Uterus (tissue), 2 donors: ENCODE results near the gene SFTPB.

Experiments used
- CTCF ChIP-seq, 4 experiments: fragments of 200-600 bp in 2 of 4; fragments of 450-650 bp in 2 of 4; sonication (generic) in 2 of 4; IDR thresholded peaks; one replicate each; pipeline ENCODE4 v1.5.1; 2016 to 2019; ENCODE audit warnings: antibody characterized with exemption in 4 of 4, mild to moderate bottlenecking in 2 of 4, moderate library complexity in 1 of 4
- POLR2A ChIP-seq, 2 donors: fragments of 450-650 bp; IDR thresholded peaks; one replicate each; pipeline ENCODE4 v1.6.1; 2016; ENCODE audit warnings: antibody characterized with exemption in 2 of 2, mild to moderate bottlenecking in 1 of 2, moderate library complexity in 1 of 2

GRCh38 chr2:85709401-85709811 lies 41.4 kb upstream of the SFTPB start:
- TF ChIP-seq CTCF (IDR thresholded peaks at IDR 0.05), result no peak
- no peak for TF ChIP-seq POLR2A (IDR thresholded peaks at IDR 0.05)
